NT2/D1 (cell line): Measurements from ENCODE around the gene LAMP1.

ENCODE experiments used
- SUZ12 ChIP-seq: IDR thresholded peaks from 2 replicates; pipeline ENCODE4 v1.6.1; 2011; ENCODE audit not compliant: insufficient read length, insufficient read depth; ENCODE audit errors: extremely low read depth
- YY1 ChIP-seq: IDR thresholded peaks from 2 replicates; pipeline ENCODE4 v1.6.1; 2011; ENCODE audit not compliant: insufficient read length, insufficient read depth
- ZNF274 ChIP-seq: IDR thresholded peaks from 2 replicates; pipeline ENCODE4 v1.6.1; 2011; ENCODE audit warnings: mild to moderate bottlenecking, low read depth, low read length

GRCh38 chr13:113328851-113329250 is 31.8 kb downstream of the LAMP1 start:
- TF ChIP-seq ZNF274 (no peak), YY1 (no peak), SUZ12 (no peak)
